Testis (tissue), 2 donors: Measurements from ENCODE around the gene RPS6KA5.

Source experiments
- POLR2A ChIP-seq: fragments of 450-650 bp; IDR thresholded peaks from one replicate; pipeline ENCODE4 v1.6.1; 2017; ENCODE audit warnings: antibody characterized with exemption, mild to moderate bottlenecking, moderate library complexity
- TF ChIP-seq, protein P1 (sequence below), 3 experiments: fragments of 450-650 bp in 2 of 3; fragments of 200-600 bp in 1 of 3; sonication (generic) in 1 of 3; IDR thresholded peaks; one replicate each; pipeline ENCODE4 v1.5.1; 2016 to 2019; ENCODE audit warnings: antibody characterized with exemption in 3 of 3, mild to moderate bottlenecking in 2 of 3, moderate library complexity in 1 of 3

DNA sequence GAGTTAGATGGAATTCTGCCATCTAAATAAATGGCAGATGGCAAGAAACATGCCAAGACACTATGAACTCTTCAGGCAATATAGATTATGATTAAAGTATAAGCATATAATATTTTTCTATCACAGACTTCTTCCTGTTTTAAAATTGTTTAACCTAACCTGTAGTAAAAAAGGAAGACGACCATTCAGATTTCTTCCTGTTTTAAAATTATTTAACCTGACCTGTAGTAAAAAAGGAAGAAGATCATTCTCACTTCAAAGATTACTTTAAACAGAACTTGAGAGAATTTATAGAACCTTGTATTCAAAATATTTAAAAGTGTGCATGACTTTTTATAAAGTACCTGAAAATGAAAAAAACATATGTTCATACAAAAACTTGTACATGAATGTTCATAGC lies 63.5 kb downstream of the RPS6KA5 start:
- TF ChIP-seq, protein P1, sequence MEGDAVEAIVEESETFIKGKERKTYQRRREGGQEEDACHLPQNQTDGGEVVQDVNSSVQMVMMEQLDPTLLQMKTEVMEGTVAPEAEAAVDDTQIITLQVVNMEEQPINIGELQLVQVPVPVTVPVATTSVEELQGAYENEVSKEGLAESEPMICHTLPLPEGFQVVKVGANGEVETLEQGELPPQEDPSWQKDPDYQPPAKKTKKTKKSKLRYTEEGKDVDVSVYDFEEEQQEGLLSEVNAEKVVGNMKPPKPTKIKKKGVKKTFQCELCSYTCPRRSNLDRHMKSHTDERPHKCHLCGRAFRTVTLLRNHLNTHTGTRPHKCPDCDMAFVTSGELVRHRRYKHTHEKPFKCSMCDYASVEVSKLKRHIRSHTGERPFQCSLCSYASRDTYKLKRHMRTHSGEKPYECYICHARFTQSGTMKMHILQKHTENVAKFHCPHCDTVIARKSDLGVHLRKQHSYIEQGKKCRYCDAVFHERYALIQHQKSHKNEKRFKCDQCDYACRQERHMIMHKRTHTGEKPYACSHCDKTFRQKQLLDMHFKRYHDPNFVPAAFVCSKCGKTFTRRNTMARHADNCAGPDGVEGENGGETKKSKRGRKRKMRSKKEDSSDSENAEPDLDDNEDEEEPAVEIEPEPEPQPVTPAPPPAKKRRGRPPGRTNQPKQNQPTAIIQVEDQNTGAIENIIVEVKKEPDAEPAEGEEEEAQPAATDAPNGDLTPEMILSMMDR (IDR thresholded peaks at IDR 0.05): no peak
- TF ChIP-seq POLR2A: no peak
